Tibial nerve (tissue), 3 donors: ENCODE results near the gene ARID4B.

Experiments used
- POLR2A ChIP-seq, 2 donors: fragments of 450-650 bp; IDR thresholded peaks; one replicate each; pipeline ENCODE4 v1.6.1; 2017; ENCODE audit warnings: antibody characterized with exemption in 2 of 2, mild to moderate bottlenecking in 2 of 2, moderate library complexity in 2 of 2
- TF ChIP-seq, protein P1 (sequence below), 5 experiments: fragments of 200-600 bp in 3 of 5; fragments of 450-650 bp in 2 of 5; sonication (generic) in 3 of 5; IDR thresholded peaks; one replicate each; pipeline ENCODE4 v1.5.1; 2016 to 2019; ENCODE audit warnings: antibody characterized with exemption in 5 of 5, mild to moderate bottlenecking in 3 of 5, moderate library complexity in 2 of 5

DNA sequence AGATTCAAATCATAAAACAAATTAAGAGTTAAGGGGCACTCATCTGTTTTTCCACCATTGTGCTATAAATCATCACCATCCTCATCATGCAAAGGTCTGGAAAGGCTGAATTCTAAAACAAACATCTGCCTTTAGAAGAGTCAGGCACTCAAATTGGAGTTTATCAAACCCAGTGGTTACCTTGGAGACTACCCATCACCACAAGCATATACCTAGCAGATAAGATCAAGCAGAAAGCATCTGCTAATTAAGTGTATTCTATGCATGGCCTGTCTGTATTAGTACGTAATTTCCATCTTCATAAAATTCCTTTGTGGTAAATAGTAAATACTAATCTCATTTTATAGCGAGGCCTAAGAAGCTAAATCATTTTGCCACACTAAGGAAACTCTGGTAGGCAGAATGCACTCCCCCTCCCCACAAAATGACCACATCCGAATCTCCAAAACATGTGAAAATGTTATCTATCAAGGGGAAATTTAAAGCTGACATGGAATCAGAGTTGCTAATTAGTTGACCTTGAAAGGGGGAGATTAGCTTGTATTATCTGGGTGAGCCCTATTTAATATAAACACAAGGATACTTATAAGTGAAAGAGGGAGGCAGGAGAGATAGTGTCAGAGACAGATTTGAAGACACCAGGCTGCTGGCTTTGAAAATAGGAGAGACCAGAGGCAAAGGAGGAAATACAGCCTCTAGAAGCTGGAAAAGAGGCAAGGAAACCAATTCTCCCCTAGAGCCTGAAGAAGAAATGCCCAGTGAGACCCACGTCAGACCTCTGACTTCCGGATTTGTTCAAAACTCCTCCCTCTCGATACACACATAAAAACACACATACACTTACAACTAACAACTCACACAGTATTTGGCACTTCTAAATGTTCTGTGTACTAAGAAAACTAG lies 23.2 kb downstream of the ARID4B start:
- TF ChIP-seq, protein P1, sequence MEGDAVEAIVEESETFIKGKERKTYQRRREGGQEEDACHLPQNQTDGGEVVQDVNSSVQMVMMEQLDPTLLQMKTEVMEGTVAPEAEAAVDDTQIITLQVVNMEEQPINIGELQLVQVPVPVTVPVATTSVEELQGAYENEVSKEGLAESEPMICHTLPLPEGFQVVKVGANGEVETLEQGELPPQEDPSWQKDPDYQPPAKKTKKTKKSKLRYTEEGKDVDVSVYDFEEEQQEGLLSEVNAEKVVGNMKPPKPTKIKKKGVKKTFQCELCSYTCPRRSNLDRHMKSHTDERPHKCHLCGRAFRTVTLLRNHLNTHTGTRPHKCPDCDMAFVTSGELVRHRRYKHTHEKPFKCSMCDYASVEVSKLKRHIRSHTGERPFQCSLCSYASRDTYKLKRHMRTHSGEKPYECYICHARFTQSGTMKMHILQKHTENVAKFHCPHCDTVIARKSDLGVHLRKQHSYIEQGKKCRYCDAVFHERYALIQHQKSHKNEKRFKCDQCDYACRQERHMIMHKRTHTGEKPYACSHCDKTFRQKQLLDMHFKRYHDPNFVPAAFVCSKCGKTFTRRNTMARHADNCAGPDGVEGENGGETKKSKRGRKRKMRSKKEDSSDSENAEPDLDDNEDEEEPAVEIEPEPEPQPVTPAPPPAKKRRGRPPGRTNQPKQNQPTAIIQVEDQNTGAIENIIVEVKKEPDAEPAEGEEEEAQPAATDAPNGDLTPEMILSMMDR (IDR thresholded peaks at IDR 0.05), result no peak
- TF ChIP-seq POLR2A (IDR thresholded peaks at IDR 0.05), result no peak
